HUES48 (cell line): ENCODE results near the gene CD34.

Experiments
- H3K27ac ChIP-seq: one replicate; pipeline ENCODE4 v1.7.0; 2013; ENCODE audit warnings: low read depth, low read length, inconsistent platforms
- H3K27me3 ChIP-seq: 2 replicates; pipeline ENCODE4 v1.6.1; 2013; ENCODE audit warnings: mild to moderate bottlenecking, low read length; ENCODE audit not compliant: control insufficient read depth, insufficient read depth
- H3K36me3 ChIP-seq: 2 replicates; pipeline ENCODE4 v1.6.1; 2013; ENCODE audit warnings: low read length; ENCODE audit not compliant: control insufficient read depth, insufficient read depth
- H3K4me1 ChIP-seq: 2 replicates; pipeline ENCODE4 v1.6.1; 2013; ENCODE audit warnings: mild to moderate bottlenecking, low read length; ENCODE audit not compliant: control insufficient read depth, insufficient read depth
- H3K4me3 ChIP-seq: 2 replicates; pipeline ENCODE4 v1.5.1; 2013; ENCODE audit warnings: mild to moderate bottlenecking, low read depth, low read length
- H3K9ac ChIP-seq: 2 replicates; pipeline ENCODE4 v1.6.1; 2013; ENCODE audit warnings: mild to moderate bottlenecking, low read depth, low read length, moderate library complexity
- H3K9me3 ChIP-seq: 2 replicates; pipeline ENCODE4 v1.6.1; 2013; ENCODE audit warnings: low read length; ENCODE audit not compliant: control insufficient read depth, insufficient read depth

CD34 gene, protein sequence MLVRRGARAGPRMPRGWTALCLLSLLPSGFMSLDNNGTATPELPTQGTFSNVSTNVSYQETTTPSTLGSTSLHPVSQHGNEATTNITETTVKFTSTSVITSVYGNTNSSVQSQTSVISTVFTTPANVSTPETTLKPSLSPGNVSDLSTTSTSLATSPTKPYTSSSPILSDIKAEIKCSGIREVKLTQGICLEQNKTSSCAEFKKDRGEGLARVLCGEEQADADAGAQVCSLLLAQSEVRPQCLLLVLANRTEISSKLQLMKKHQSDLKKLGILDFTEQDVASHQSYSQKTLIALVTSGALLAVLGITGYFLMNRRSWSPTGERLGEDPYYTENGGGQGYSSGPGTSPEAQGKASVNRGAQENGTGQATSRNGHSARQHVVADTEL

DNA sequence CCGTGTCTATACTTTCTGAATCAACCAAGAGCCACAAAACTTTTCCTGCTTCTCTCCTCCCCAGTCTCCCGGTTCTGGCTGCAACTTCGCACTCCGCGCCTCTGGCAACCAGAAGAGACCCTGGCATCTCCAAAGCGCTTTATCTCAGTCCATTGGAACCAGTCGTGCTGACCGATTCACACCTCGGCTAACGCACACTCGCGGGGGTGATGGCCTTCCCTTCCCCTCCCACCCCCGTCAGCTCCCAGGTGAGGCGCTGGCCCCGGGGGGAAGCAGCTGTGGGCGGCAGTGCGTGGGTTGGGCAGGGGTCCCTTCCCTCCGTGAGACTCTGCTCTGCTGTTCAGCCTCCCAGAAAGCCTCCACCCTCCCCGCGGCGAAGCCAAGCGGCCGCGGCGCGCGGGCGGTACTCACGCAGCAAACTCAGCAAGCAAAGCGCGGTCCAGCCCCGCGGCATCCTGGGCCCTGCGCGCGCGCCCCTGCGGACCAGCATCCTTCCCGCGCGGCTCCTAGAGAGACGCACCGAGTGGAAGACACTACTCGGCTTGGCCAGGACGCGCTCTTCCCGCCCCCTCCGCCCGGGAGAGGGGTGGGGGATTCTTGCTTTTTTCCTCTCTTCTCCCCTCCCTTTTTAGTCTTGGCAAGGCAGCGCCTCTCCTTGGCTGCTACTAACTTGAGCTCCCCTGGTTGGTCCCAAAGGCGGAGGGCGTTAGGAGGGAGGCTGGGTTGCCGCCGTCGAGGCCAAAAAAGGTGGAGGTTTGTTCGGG, at the start of gene CD34:
Gene CD34, minus strand, starts transcription at position 535 of the 764 bp plus-strand sequence. Its CDS starts 45 bp downstream, at position 490.
- H3K27ac ChIP-seq, result no peak within 1 kb of the TSS
- H3K27me3 ChIP-seq, result peaks cover 49% of the 10 kb centered on the region
- no peaks in the 10 kb centered on the region for H3K36me3 ChIP-seq
- H3K4me3 ChIP-seq, result peak within 1 kb of the TSS; percentile 54
- no peaks in the 10 kb centered on the region for H3K4me1 ChIP-seq
- H3K9ac ChIP-seq, result no peak within 1 kb of the TSS
- no peaks in the 10 kb centered on the region for H3K9me3 ChIP-seq

DNA sequence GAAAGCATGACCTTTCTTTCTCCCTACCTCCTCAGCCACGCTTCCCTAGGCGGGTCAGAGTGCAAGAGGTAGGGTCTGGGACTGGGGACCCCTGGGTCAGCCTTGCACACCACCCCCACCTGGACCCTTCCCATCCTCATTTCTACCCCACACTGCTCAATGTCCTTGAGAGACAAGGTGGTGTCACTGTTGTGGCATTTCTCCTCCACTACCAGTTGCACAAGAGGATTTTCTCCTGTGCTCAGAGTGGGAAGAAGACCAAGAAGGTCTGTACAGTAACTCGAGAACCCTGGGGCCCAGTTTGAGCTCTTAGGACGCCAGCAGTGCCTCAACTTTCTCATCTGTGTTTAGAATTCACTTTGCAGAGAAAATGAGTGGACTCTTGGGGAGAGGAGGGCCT, 49.4 kb upstream of the CD34 start:
- H3K9ac ChIP-seq, result no peak overlapping the region
- H3K36me3 ChIP-seq, result no peaks in the 10 kb centered on the region
- H3K4me3 ChIP-seq, result no peak overlapping the region
- no peak overlapping the region for H3K27ac ChIP-seq
- no peaks in the 10 kb centered on the region for H3K9me3 ChIP-seq
- peaks cover 12% of the 10 kb centered on the region; the same call in 1 of the 2 replicates for H3K4me1 ChIP-seq
- H3K27me3 ChIP-seq, result peaks cover 93% of the 10 kb centered on the region

DNA sequence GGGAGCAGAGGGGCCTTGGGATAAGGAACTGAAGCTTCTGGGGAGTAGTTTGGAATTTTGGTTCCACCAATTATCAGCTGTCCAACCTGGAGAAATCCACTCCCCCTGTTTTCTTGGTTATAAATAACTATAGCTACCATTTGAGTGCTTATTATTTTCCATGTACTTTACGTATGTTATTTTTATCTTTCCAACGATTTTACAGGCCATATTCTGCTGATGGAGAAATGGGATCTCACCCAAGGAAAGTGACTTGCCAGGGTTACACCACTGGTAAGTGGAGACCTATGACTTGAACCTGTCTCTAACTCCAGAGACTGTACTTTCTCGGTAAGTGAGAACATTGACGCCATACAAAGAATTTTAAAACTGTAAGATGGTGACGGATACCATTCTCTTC, 49.0 kb upstream of the CD34 start:
- Histone ChIP-seq H3K27me3 (peaks cover 92% of the 10 kb centered on the region), H3K4me1 (peaks cover 12% of the 10 kb centered on the region; the same call in 1 of the 2 replicates), H3K27ac (no peak overlapping the region), H3K9ac (no peak overlapping the region), H3K9me3 (no peaks in the 10 kb centered on the region), H3K4me3 (peak overlapping the region; percentile 60), H3K36me3 (no peaks in the 10 kb centered on the region)

DNA sequence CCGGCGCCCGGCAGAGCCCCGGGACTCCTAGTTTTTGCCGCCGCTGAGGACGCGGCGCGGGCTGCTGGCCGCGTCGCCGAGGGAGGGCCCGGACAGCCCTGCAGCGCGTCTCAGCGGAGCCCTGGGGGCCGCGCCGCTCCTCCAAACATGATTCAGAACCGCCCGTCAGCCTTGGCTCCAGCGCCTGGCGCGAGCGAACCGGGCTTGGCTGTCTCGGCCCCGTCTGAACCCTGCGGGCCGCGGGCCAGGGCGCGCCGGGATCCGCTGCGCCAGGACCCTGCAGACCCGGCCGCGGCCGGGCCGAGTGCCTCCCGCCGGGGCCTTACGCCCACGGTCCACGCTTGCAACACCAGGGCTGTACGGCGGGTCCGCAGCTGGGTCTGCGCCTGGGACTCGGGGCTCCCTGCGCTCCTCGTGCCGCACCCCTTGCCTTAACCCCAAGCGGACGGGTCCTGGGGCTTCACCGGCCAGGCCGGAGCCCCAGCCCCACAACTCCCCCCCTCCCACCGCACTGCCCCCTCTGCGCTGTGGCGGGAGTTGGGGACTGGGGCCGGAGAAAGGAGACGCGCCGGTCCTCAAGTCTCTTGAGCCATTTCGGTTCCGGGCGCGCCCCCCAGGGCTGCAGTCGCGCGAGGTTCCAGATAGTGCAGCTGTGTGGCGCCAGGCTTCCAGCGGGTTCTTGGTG, 48.4 kb upstream of the CD34 start:
- H3K9ac ChIP-seq, result 0 out of 2 replicates have a peak overlapping the region, but pooled peaks have one; percentile 37
- no peak overlapping the region for H3K27ac ChIP-seq
- no peaks in the 10 kb centered on the region for H3K36me3 ChIP-seq
- no peaks in the 10 kb centered on the region for H3K9me3 ChIP-seq
- H3K27me3 ChIP-seq, result peaks cover 85% of the 10 kb centered on the region
- H3K4me1 ChIP-seq, result peaks cover 12% of the 10 kb centered on the region; the same call in 1 of the 2 replicates
- H3K4me3 ChIP-seq, result peak overlapping the region; percentile 60

DNA sequence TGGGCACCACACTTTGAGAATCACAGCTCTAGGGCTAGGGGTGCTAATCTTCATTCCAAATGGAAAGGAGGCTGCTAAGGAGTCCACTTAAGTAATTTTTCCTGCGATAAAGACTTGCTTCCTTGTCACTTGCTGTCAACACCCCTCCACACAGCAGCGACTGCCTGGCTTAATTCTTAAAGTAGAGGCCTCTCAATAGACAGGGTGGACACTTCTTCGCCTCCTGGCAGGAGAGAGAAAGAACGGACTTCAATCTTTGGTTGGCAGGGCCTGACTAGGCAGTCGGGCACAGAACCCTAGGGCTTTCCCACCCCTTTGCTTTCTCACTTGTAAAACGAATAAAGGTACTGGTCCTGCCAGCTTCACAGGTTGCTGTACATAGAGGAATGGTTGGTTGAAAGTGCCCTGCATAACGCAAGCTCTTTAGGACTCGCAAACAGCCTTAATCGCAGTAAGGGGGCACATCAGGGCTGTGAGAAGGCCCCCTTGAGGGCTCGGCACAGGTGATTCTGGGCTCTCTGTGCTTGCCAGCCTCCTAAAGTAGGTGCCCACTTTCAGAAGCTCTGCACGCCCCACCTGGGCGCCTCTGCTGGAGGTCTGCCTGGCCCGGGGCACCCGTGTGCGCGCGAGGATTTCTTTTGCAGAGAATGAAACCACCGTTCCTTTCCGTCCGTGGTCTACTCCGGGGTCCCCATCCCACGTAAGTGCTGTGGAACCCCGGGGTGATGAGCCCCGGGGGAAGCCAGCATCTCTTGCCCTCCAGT, 47.6 kb upstream of the CD34 start:
- no peaks in the 10 kb centered on the region for H3K36me3 ChIP-seq
- H3K27me3 ChIP-seq, result peaks cover 79% of the 10 kb centered on the region
- peaks cover 5% of the 10 kb centered on the region; the same call in 1 of the 2 replicates for H3K4me1 ChIP-seq
- H3K9me3 ChIP-seq, result no peaks in the 10 kb centered on the region
- H3K27ac ChIP-seq, result no peak overlapping the region
- peak overlapping the region; percentile 60 for H3K4me3 ChIP-seq
- no peak overlapping the region for H3K9ac ChIP-seq

DNA sequence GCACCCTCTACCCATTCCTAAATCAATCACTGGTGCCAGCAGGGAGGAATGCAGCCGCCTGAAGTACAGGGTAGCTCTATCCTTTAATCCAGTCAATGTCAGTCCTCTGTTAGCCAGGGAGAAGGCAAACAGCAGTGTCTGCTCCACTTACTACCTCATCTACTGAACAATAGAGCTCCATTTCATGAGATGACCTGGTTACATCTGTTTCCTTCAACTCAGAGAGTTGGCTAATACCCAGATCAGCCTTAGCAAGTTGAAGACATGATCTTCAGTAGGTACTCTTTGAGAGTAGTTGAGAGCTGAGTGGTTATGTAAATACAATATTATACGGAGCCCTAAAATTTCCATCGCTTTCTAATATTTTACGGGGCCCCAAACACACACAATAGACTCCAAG, 46.1 kb upstream of the CD34 start:
- Histone ChIP-seq H3K4me3 (no peak overlapping the region), H3K9ac (no peak overlapping the region), H3K9me3 (no peaks in the 10 kb centered on the region), H3K27me3 (peaks cover 67% of the 10 kb centered on the region), H3K36me3 (no peaks in the 10 kb centered on the region), H3K27ac (no peak overlapping the region), H3K4me1 (peaks cover 4% of the 10 kb centered on the region; the same call in 1 of the 2 replicates)

- H3K9ac ChIP-seq, result no peak overlapping the region
- H3K4me3 ChIP-seq, result no peak overlapping the region
- H3K4me1 ChIP-seq, result peaks cover 4% of the 10 kb centered on the region; the same call in 1 of the 2 replicates
- H3K9me3 ChIP-seq, result no peaks in the 10 kb centered on the region
- peaks cover 43% of the 10 kb centered on the region for H3K27me3 ChIP-seq
- H3K27ac ChIP-seq, result no peak overlapping the region
- H3K36me3 ChIP-seq, result no peaks in the 10 kb centered on the region
Measured at GRCh38 chr1:207954104-207954503, 43.2 kb upstream of the CD34 start.

DNA sequence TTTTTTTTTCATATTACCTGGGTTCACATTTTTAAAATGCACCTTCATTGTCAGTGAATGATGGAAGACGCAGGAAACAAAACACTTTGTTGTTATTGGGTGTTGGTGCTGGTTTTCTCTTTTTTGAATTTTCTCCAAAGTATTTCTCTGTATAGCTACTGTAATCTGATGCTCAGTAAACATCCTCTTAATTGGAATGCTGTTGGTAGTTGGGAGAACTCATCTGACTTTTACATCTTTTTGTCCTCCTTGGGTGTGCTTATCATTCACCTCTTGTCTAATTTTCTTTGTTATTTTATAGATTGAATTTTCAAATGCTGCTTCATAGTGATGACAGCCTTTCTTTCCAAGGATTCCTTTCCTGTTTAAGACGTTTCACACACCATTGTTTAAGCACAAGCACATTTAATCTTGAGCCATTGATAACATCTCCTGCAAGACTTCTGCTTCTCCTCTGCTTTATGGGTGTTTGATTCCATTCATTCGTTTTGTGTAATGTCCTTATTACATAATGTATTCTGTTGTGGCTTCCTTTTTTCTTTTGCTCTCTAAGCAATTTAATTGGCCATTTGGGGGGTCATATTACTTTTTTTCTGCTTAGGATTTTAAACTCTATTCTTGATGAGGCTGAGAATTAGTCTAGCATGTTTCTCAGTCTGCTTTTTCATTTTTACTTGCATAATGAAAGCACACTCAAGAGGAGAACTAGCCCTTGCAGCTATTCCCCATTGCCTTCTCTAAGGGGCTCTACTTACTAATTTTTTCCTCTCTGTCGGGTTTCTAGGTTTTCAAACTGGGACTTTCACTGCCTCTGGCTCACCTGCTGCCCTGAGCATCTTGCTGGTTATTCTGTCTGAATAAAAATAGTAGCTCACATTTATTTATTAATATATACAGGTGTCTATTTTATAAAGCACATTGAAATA, 42.0 kb upstream of the CD34 start:
- no peaks in the 10 kb centered on the region for H3K36me3 ChIP-seq
- no peaks in the 10 kb centered on the region for H3K9me3 ChIP-seq
- H3K4me1 ChIP-seq, result peaks cover 4% of the 10 kb centered on the region; the same call in 1 of the 2 replicates
- H3K27ac ChIP-seq, result no peak overlapping the region
- peaks cover 31% of the 10 kb centered on the region for H3K27me3 ChIP-seq
- H3K4me3 ChIP-seq, result no peak overlapping the region
- no peak overlapping the region for H3K9ac ChIP-seq

DNA sequence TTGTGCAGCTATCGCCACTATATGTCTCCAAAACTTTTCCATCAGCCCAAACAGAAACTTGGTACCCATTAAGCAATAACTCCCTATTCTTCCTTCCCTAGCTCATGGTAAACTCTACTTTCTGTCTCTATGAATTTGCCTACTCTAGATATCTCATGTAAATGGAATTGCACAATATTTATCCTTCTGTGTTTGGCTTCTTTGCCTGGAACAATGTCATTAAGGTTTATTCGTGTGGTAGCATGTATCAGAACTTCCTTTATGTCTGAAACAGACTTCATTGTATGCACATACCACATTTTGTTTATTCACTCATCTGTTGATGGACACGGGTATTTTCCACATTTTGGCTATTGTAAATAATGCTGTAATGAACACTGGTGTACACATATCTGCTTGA, 40.7 kb upstream of the CD34 start:
- Histone ChIP-seq H3K27ac (no peak overlapping the region), H3K4me1 (peaks cover 4% of the 10 kb centered on the region; the same call in 1 of the 2 replicates), H3K9ac (no peak overlapping the region), H3K36me3 (no peaks in the 10 kb centered on the region), H3K4me3 (no peak overlapping the region), H3K27me3 (peaks cover 19% of the 10 kb centered on the region), H3K9me3 (no peaks in the 10 kb centered on the region)
